A549 (cell line): ENCODE data around the gene PRKG1.

Source experiments
- BHLHE40 ChIP-seq: IDR thresholded peaks from 2 replicates; pipeline ENCODE4 v1.6.1; 2012; ENCODE audit warnings: low read depth, low read length, inconsistent platforms
- CBX8 ChIP-seq: fragments of 200-600 bp; sonication (generic); IDR thresholded peaks from 2 replicates; pipeline ENCODE4 v1.6.1; 2016
- CHD4 ChIP-seq: fragments of 200-600 bp; sonication (generic); IDR thresholded peaks from 2 replicates; pipeline ENCODE4 v1.6.1; 2016; ENCODE audit warnings: antibody characterized with exemption, mild to moderate bottlenecking, borderline replicate concordance
- CTCF ChIP-seq: fragments of >200 bp; sonication (Bioruptor Twin); formaldehyde crosslinking; IDR thresholded peaks from 3 replicates; pipeline ENCODE4 v1.5.1; 2016
- EHMT2 ChIP-seq: fragments of 200-600 bp; sonication (generic); IDR thresholded peaks from 2 replicates; pipeline ENCODE4 v1.6.1; 2016; ENCODE audit warnings: antibody characterized with exemption, low read depth, mild to moderate bottlenecking, moderate library complexity
- EP300 ChIP-seq, 2 experiments: fragments of >200 bp; sonication (Bioruptor Twin); formaldehyde crosslinking; IDR thresholded peaks; 2 replicates in 1 of 2; 3 replicates in 1 of 2; pipeline ENCODE4 v1.6.1; 2016 to 2017
- JUNB ChIP-seq: fragments of >200 bp; sonication (Bioruptor Twin); formaldehyde crosslinking; IDR thresholded peaks from 2 replicates; pipeline ENCODE4 v1.6.1; 2016
- MAFK ChIP-seq: fragments of 450-650 bp; IDR thresholded peaks from 2 replicates; pipeline ENCODE4 v1.6.1; 2014; ENCODE audit not compliant: partially characterized antibody
- MAX ChIP-seq: IDR thresholded peaks from 2 replicates; pipeline ENCODE4 v1.6.1; 2012
- POLR2A ChIP-seq: IDR thresholded peaks from 2 replicates; pipeline ENCODE4 v1.6.1; 2012; ENCODE audit warnings: mild to moderate bottlenecking, low read length
- POLR2AphosphoS2 ChIP-seq: conservative IDR thresholded peaks from 2 replicates; pipeline ENCODE4 v1.6.1; 2012; ENCODE audit warnings: low read length, improper control_type of control experiment, inconsistent platforms
- ZC3H11A ChIP-seq: fragments of 450-650 bp; IDR thresholded peaks from 2 replicates; pipeline ENCODE4 v1.6.1; 2014; ENCODE audit warnings: antibody characterized with exemption, mild to moderate bottlenecking

- no peak for TF ChIP-seq EP300 (IDR thresholded peaks at IDR 0.05)
- TF ChIP-seq POLR2A, result no peak
- no peak for TF ChIP-seq CTCF
- TF ChIP-seq EHMT2, result no peak
- TF ChIP-seq MAFK, result no peak
- no peak for TF ChIP-seq JUNB
- no peak for TF ChIP-seq BHLHE40
- no peak for TF ChIP-seq POLR2AphosphoS2
- TF ChIP-seq CBX8, result no peak
- TF ChIP-seq MAX, result no peak
- no peak for TF ChIP-seq ZC3H11A
- TF ChIP-seq CHD4, result no peak
Measured at GRCh38 chr10:51786684-51787035, 712.4 kb downstream of the PRKG1 start.
